H1 (cell line): Measurements from ENCODE around the gene FLVCR2. TPM values are rescaled to one million over a fixed set of nuclear protein-coding genes. Genes with fewer than 3 reads are reported as not detected.

Experiments used
- CTCF ChIA-PET: fragments of 300-600 bp; sonication (Branson Sonifier 250); formaldehyde crosslinking; loops from one replicate; lab custom pipeline; 2021; ENCODE audit not compliant: partially characterized antibody; lab: Charles Lee
- POLR2A ChIA-PET: fragments of 300-600 bp; sonication (Branson Sonifier 250); formaldehyde crosslinking; loops from one replicate; lab custom pipeline; 2021; ENCODE audit warnings: inconsistent platforms; ENCODE audit not compliant: partially characterized antibody; lab: Charles Lee
- DNase-seq, 2 experiments: peaks; one replicate each; pipeline versions ENCODE4 v3.0.0 to v3.0.0-alpha.2; 2010 to 2022; ENCODE audit warnings: low spot score in 2 of 2, low read depth in 1 of 2, mixed read lengths in 1 of 2
- FAIRE-seq: peaks from 2 replicates; lab custom pipeline; 2011; peaks lifted over from hg19 to GRCh38; lab: Jason Lieb, UNC
- H2AFZ ChIP-seq: 2 replicates; pipeline ENCODE4 v1.8.1; 2012; ENCODE audit warnings: low read length, inconsistent platforms
- H2AK5ac ChIP-seq: 2 replicates; pipeline ENCODE4 v1.6.1; 2013; ENCODE audit warnings: low read depth, low read length
- H2BK120ac ChIP-seq: replicated peaks from 2 replicates; pipeline ENCODE3; 2013; ENCODE audit warnings: low read depth, low read length, inconsistent platforms
- H2BK12ac ChIP-seq: 2 replicates; pipeline ENCODE4 v1.6.1; 2013; ENCODE audit warnings: low read depth, low read length
- H2BK15ac ChIP-seq: 2 replicates; pipeline ENCODE4 v1.6.1; 2013; ENCODE audit warnings: low read length
- H2BK20ac ChIP-seq: 2 replicates; pipeline ENCODE4 v1.6.1; 2013; ENCODE audit warnings: low read length
- H2BK5ac ChIP-seq: 2 replicates; pipeline ENCODE4 v1.6.1; 2013; ENCODE audit warnings: low read depth, low read length
- H3K14ac ChIP-seq: 2 replicates; pipeline ENCODE4 v1.6.1; 2013; ENCODE audit warnings: inconsistent platforms; ENCODE audit not compliant: insufficient read length
- H3K18ac ChIP-seq: 2 replicates; pipeline ENCODE4 v1.6.1; 2013; ENCODE audit warnings: low read length; ENCODE audit errors: extremely low read depth
- H3K23ac ChIP-seq: 2 replicates; pipeline ENCODE4 v1.6.1; 2013; ENCODE audit warnings: inconsistent platforms; ENCODE audit not compliant: insufficient read length
- H3K23me2 ChIP-seq: 2 replicates; pipeline ENCODE4 v1.6.1; 2013; ENCODE audit warnings: low read depth, low read length
- H3K27ac ChIP-seq: 2 replicates; pipeline ENCODE4 v1.6.1; 2011; ENCODE audit warnings: low read depth, low read length, inconsistent platforms
- H3K27me3 ChIP-seq, 4 experiments: replicated peaks in 1 of 4; 1 replicate in 1 of 4; 2 replicates in 3 of 4; pipeline versions ENCODE4 v1.6.1 to v1.8.1; 2011 to 2013; ENCODE audit warnings: low read length in 3 of 4, mild to moderate bottlenecking in 3 of 4, inconsistent platforms in 2 of 4, mixed read lengths in 2 of 4, moderate library complexity in 1 of 4; ENCODE audit not compliant: control insufficient read depth in 3 of 4, insufficient read depth in 3 of 4; ENCODE audit errors: extremely low read depth in 1 of 4
- H3K36me3 ChIP-seq, 4 experiments: 2 replicates each; pipeline versions ENCODE4 v1.6.1 to v1.8.1; 2011 to 2013; ENCODE audit warnings: mild to moderate bottlenecking in 4 of 4, low read length in 3 of 4, moderate library complexity in 2 of 4, control low read depth in 1 of 4, inconsistent platforms in 1 of 4; ENCODE audit not compliant: insufficient read depth in 4 of 4, control insufficient read depth in 2 of 4
- H3K4ac ChIP-seq: replicated peaks from 2 replicates; pipeline ENCODE3; 2013; ENCODE audit warnings: low read length, low read depth, mixed read lengths, inconsistent platforms; ENCODE audit not compliant: insufficient read length
- H3K4me1 ChIP-seq, 4 experiments: replicated peaks in 1 of 4; 1 replicate in 1 of 4; 2 replicates in 3 of 4; pipeline versions ENCODE4 v1.6.1 to v1.8.1; 2011 to 2013; ENCODE audit warnings: low read length in 3 of 4, inconsistent platforms in 2 of 4, mixed read lengths in 1 of 4; ENCODE audit not compliant: insufficient read depth in 4 of 4, control insufficient read depth in 3 of 4
- H3K4me2 ChIP-seq, 2 experiments: 2 replicates each; pipeline versions ENCODE4 v1.6.1 to v1.8.1; 2011 to 2013; ENCODE audit warnings: low read depth in 2 of 2, low read length in 2 of 2, control low read depth in 1 of 2, inconsistent platforms in 1 of 2, mild to moderate bottlenecking in 1 of 2; ENCODE audit not compliant: insufficient read depth in 1 of 2
- H3K4me3 ChIP-seq, 4 experiments: fragments of 200-600, 300-600 bp in 1 of 4; sonication (generic), shearing (Covaris generic), sonication (Bioruptor Twin) in 1 of 4; 2 replicates each; pipeline versions ENCODE4 v1.5.1 to v1.8.1; 2011 to 2016; ENCODE audit warnings: low read length in 4 of 4, low read depth in 3 of 4, control low read depth in 2 of 4, inconsistent platforms in 2 of 4, mild to moderate bottlenecking in 2 of 4, mixed read lengths in 1 of 4, moderate library complexity in 1 of 4; ENCODE audit not compliant: insufficient read depth in 2 of 4; ENCODE audit errors: extremely low read depth in 1 of 4
- H3K56ac ChIP-seq: replicated peaks from 2 replicates; pipeline ENCODE3; 2013; ENCODE audit warnings: low read depth, mild to moderate bottlenecking, mixed read lengths, low read length, inconsistent platforms; ENCODE audit not compliant: insufficient read length
- H3K79me1 ChIP-seq: 2 replicates; pipeline ENCODE4 v1.6.1; 2013; ENCODE audit warnings: low read depth, low read length, control low read depth
- H3K79me2 ChIP-seq, 2 experiments: 2 replicates each; pipeline versions ENCODE4 v1.6.1 to v1.8.1; 2012 to 2013; ENCODE audit warnings: low read length in 2 of 2, mild to moderate bottlenecking in 2 of 2, inconsistent platforms in 1 of 2; ENCODE audit not compliant: insufficient read depth in 2 of 2, control insufficient read depth in 1 of 2
- H3K9ac ChIP-seq, 4 experiments: replicated peaks in 1 of 4; 1 replicate in 1 of 4; 2 replicates in 3 of 4; pipeline versions ENCODE4 v1.6.1 to v1.8.1; 2011 to 2013; ENCODE audit warnings: low read depth in 3 of 4, low read length in 3 of 4, control low read depth in 2 of 4, mild to moderate bottlenecking in 2 of 4, moderate library complexity in 2 of 4, inconsistent platforms in 1 of 4; ENCODE audit errors: extremely low read depth in 1 of 4
- H3K9me3 ChIP-seq, 2 experiments: 2 replicates each; pipeline versions ENCODE4 v1.6.1 to v1.8.1; 2012 to 2013; ENCODE audit warnings: mild to moderate bottlenecking in 2 of 2, moderate library complexity in 2 of 2, control low read depth in 1 of 2, inconsistent platforms in 1 of 2, low read depth in 1 of 2, low read length in 1 of 2, mixed read lengths in 1 of 2; ENCODE audit not compliant: insufficient read depth in 2 of 2
- H4K20me1 ChIP-seq, 2 experiments: replicated peaks in 1 of 2; 2 replicates each; pipeline versions ENCODE3 to v1.8.1; 2011 to 2013; ENCODE audit warnings: inconsistent platforms in 2 of 2, low read length in 2 of 2, mild to moderate bottlenecking in 1 of 2; ENCODE audit not compliant: insufficient read depth in 2 of 2, control insufficient read depth in 1 of 2
- H4K5ac ChIP-seq: 2 replicates; pipeline ENCODE4 v1.6.1; 2013; ENCODE audit warnings: low read length, low read depth, mixed read lengths, inconsistent platforms; ENCODE audit not compliant: insufficient read length
- H4K8ac ChIP-seq: 2 replicates; pipeline ENCODE4 v1.8.0; 2013; ENCODE audit warnings: mild to moderate bottlenecking, moderate library complexity, low read length, inconsistent platforms; ENCODE audit not compliant: insufficient read depth; ENCODE audit errors: extremely low read depth
- H4K91ac ChIP-seq: replicated peaks from 2 replicates; pipeline ENCODE3; 2013; ENCODE audit warnings: low read length, mixed read lengths, inconsistent platforms; ENCODE audit not compliant: insufficient read length
- GABPA ChIP-seq: IDR thresholded peaks from 2 replicates; pipeline ENCODE4 v1.6.1; 2011; ENCODE audit warnings: mild to moderate bottlenecking, low read length, moderate library complexity, borderline replicate concordance; ENCODE audit not compliant: insufficient read depth
- JUN ChIP-seq: IDR thresholded peaks from 2 replicates; pipeline ENCODE4 v1.6.1; 2011; ENCODE audit warnings: low read depth, mild to moderate bottlenecking, improper control_type of control experiment, low read length
- PHF8 ChIP-seq: fragments of 200-600 bp; sonication (generic); conservative IDR thresholded peaks from 2 replicates; pipeline ENCODE4 v1.7.1; 2012; ENCODE audit warnings: low read depth, mild to moderate bottlenecking, inconsistent platforms, low read length, moderate library complexity
- RBBP5 ChIP-seq: IDR thresholded peaks from 2 replicates; pipeline ENCODE4 v1.7.1; 2012; ENCODE audit warnings: low read depth, mild to moderate bottlenecking, inconsistent platforms, low read length, moderate library complexity, borderline replicate concordance
- SAP30 ChIP-seq: fragments of 300-600 bp; sonication (generic); IDR thresholded peaks from 2 replicates; pipeline ENCODE4 v1.7.1; 2012; ENCODE audit warnings: low read length, moderate library complexity, mild to moderate bottlenecking, inconsistent platforms; ENCODE audit not compliant: insufficient read depth, insufficient replicate concordance
- TBP ChIP-seq: IDR thresholded peaks from 2 replicates; pipeline ENCODE4 v1.6.1; 2011; ENCODE audit warnings: low read depth, low read length, improper control_type of control experiment
- YY1 ChIP-seq: IDR thresholded peaks from 2 replicates; pipeline ENCODE4 v1.6.1; 2011; ENCODE audit warnings: low read depth, mild to moderate bottlenecking, low read length
- WGBS, 2 experiments: shearing (Covaris generic) in 1 of 2; methylation state at CpG; one replicate each; pipeline versions ENCODE4 v1.1.6 to v1.1.7; 2013 to 2015; ENCODE audit warnings: low lambda C conversion rate in 2 of 2, mixed read lengths in 2 of 2, inconsistent platforms in 1 of 2, low coverage in 1 of 2, missing lambda C conversion rate in 1 of 2; ENCODE audit not compliant: insufficient replicate concordance in 2 of 2, insufficient coverage in 1 of 2, insufficient read length in 1 of 2; ENCODE audit errors: extremely low coverage in 1 of 2, missing lambda C conversion rate in 1 of 2; 5-methylcytosine and 5-hydroxymethylcytosine counted together
- polyA plus RNA-seq, 7 experiments: library from polyadenylated mRNA; depleted of rRNA in 3 of 7; stranded (reverse) in 5 of 7; unstranded in 2 of 7; fragments of >200 nt in 5 of 7; fragments of 200-250 nt in 2 of 7; gene quantifications; 1 replicate in 5 of 7; 2 replicates in 1 of 7; 4 replicates in 1 of 7; pipeline versions ENCODE4 v1.2.1 to v1.2.3, GENCODE V29; 2011 to 2013; ENCODE audit warnings: missing spikeins in 2 of 7, mixed read lengths in 2 of 7
- total RNA-seq: library from RNA; stranded (reverse); fragmentation: NEBNext Ultra II Directional; extraction: Animal tissue kit (Norgen Biotek cat#: 25700); gene quantifications from 2 replicates; pipeline ENCODE4 v1.2.1, GENCODE V29; 2021
- TF ChIP-seq, protein P1 (sequence below): IDR thresholded peaks from 2 replicates; pipeline ENCODE4 v1.6.1; 2012; ENCODE audit warnings: low read length, inconsistent platforms
- TF ChIP-seq, protein P2 (sequence below): IDR thresholded peaks from 2 replicates; pipeline ENCODE4 v1.6.1; 2012; ENCODE audit warnings: inconsistent platforms

Gene FLVCR2
- total and polyA plus RNA-seq, 2 of the 8 experiments (the other 6 are each of a cell fraction or from before 2014, with no cell fraction given), result 7.1 to 8.2 TPM

DNA sequence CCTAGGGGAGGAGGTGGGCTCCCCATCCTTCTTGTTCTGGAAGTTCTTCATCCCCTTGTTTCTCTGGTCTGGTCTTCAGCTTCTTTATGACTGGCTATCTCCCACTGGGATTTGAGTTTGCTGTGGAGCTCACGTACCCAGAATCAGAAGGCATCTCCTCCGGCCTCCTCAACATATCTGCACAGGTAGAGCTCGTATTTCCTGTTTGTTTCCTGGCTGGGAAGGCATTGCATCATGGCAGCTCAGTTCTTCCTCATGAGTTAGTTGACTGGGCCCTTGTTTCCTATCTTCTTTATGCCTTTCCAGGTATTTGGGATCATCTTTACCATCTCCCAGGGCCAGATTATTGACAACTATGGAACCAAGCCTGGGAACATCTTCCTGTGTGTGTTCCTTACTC, 62.5 kb downstream of the FLVCR2 start:
- no peak overlapping the region for H2AFZ ChIP-seq
- 80% methylated on average over 3 of the region's 3 CpGs; no CpG with 5 or more reads in 1 of the 2 experiments for WGBS, 2 experiments
- CTCF ChIA-PET, result interaction anchor here (0.6 to 2.7 kb wide), 7 partner anchors 9 to 66 kb away, joined by 3 to 16 read pairs (median 3); partner anchors contain the start of gene FLVCR2
- no peak overlapping the region for H4K91ac ChIP-seq
- H2BK5ac ChIP-seq, result no peak overlapping the region
- H2BK120ac ChIP-seq, result no peak overlapping the region
- H2BK20ac ChIP-seq, result no peak overlapping the region
- H3K36me3 ChIP-seq, result no peaks in the 10 kb centered on the region
- no peak overlapping the region for H3K56ac ChIP-seq
- H3K23me2 ChIP-seq, result no peaks in the 10 kb centered on the region
- no peaks in the 10 kb centered on the region for H3K9me3 ChIP-seq
- no peak overlapping the region for H3K4me3 ChIP-seq
- H3K9ac ChIP-seq, result no peak overlapping the region
- H3K4me1 ChIP-seq, result peaks cover 0 to 5% (median 2%) of the 10 kb centered on the region in 4 experiments; a peak in 4 of 7 replicates
- FAIRE-seq, result no peak
- no peak overlapping the region for H3K4ac ChIP-seq
- no peak overlapping the region for H2BK12ac ChIP-seq
- DNase-seq, result no peak
- H4K20me1 ChIP-seq, result no peaks in the 10 kb centered on the region
- H4K5ac ChIP-seq, result no peak overlapping the region
- no peak overlapping the region for H4K8ac ChIP-seq
- no peaks in the 10 kb centered on the region for H3K79me2 ChIP-seq
- H3K4me2 ChIP-seq, result no peak overlapping the region
- H3K23ac ChIP-seq, result no peak overlapping the region
- no peak overlapping the region for H2AK5ac ChIP-seq
- no peaks in the 10 kb centered on the region for H3K27me3 ChIP-seq
- no peaks in the 10 kb centered on the region for H3K79me1 ChIP-seq
- H3K27ac ChIP-seq, result no peak overlapping the region
- no peak overlapping the region for H2BK15ac ChIP-seq
- H3K14ac ChIP-seq, result no peak overlapping the region
- TF ChIP-seq GABPA (no peak), RBBP5 (no peak), TBP (no peak), YY1 (no peak), JUN (no peak), PHF8 (no peak), SAP30 (no peak)
- TF ChIP-seq, protein P1, sequence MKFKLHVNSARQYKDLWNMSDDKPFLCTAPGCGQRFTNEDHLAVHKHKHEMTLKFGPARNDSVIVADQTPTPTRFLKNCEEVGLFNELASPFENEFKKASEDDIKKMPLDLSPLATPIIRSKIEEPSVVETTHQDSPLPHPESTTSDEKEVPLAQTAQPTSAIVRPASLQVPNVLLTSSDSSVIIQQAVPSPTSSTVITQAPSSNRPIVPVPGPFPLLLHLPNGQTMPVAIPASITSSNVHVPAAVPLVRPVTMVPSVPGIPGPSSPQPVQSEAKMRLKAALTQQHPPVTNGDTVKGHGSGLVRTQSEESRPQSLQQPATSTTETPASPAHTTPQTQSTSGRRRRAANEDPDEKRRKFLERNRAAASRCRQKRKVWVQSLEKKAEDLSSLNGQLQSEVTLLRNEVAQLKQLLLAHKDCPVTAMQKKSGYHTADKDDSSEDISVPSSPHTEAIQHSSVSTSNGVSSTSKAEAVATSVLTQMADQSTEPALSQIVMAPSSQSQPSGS, result no peak
- TF ChIP-seq, protein P2, sequence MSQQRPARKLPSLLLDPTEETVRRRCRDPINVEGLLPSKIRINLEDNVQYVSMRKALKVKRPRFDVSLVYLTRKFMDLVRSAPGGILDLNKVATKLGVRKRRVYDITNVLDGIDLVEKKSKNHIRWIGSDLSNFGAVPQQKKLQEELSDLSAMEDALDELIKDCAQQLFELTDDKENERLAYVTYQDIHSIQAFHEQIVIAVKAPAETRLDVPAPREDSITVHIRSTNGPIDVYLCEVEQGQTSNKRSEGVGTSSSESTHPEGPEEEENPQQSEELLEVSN, result no peak
- TF ChIP-seq, all 59 proteins: peak for 0
- H3K18ac ChIP-seq, result no peak overlapping the region
- POLR2A ChIA-PET, result interaction anchor here (1.3 to 1.7 kb wide), 3 partner anchors 8 to 12 kb away, joined by 4 to 7 read pairs (median 6); no protein-coding TSS in a partner anchor
